Amniotic stem cell (primary cell): ENCODE measurements around the gene TXNDC5.

Source experiments
- DNase-seq: peaks from one replicate; lab custom pipeline; 2025; lab: John Stamatoyannopoulos, UW

TXNDC5 gene

DNA sequence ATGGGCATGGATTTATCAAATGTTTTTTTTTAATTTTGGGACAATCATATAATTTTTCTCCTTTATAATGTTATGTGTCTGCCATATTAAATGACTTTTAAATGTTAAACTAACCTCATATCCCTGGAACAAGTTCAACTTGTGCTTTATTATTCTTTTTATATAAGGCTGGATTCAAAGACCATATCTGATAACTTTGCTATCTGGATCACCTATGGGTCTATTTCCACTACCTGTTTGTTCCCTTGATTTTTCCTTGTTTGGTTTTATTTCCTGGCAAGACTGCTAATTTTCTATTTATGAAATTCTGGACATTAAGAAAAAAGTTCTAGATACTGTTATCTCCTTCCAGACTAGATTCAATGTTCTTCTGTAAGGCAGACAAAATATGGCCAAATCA lies 58.8 kb downstream of the TXNDC5 start:
- no peak for DNase-seq

- no peak for DNase-seq
Measured at GRCh38 chr6:7848229-7848628, 62.4 kb downstream of the TXNDC5 start.

- no peak for DNase-seq
Measured at GRCh38 chr6:7846966-7847818, 63.4 kb downstream of the TXNDC5 start.

GRCh38 chr6:7841781-7842468 lies 68.7 kb downstream of the TXNDC5 start:
- no peak for DNase-seq

DNA sequence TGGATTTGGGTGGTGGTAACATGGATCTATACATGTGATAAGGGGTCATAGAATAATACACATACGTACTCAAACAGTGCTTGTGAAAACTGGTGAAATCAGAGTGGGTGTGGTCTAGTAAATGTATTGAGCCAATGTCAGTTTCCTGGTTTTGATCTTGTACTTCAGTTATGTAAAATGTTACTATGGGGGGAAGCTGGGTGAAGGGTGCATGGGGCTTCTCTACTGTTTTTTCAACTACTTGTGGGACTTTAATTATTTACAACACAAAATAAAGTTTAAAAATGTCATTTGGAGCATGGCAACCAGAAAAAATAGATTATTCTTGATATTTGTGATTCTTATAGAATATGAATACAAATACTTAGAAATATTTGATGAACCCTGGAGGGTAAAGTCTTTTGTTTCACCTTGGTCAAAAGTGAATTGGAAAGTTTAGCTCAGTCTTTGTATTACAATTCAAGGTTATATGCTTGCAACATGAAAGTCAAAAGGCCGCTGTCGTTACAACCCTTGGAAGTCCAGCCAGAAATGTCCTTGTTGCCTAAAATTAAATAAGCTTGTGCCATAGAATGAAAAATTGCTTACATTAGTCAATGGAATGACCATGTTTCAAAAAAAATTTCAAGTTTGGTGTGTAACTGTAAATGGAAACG lies 74.1 kb downstream of the TXNDC5 start:
- DNase-seq = no peak

- no peak for DNase-seq
Measured at GRCh38 chr6:7833751-7834070, 76.9 kb downstream of the TXNDC5 start.

DNA sequence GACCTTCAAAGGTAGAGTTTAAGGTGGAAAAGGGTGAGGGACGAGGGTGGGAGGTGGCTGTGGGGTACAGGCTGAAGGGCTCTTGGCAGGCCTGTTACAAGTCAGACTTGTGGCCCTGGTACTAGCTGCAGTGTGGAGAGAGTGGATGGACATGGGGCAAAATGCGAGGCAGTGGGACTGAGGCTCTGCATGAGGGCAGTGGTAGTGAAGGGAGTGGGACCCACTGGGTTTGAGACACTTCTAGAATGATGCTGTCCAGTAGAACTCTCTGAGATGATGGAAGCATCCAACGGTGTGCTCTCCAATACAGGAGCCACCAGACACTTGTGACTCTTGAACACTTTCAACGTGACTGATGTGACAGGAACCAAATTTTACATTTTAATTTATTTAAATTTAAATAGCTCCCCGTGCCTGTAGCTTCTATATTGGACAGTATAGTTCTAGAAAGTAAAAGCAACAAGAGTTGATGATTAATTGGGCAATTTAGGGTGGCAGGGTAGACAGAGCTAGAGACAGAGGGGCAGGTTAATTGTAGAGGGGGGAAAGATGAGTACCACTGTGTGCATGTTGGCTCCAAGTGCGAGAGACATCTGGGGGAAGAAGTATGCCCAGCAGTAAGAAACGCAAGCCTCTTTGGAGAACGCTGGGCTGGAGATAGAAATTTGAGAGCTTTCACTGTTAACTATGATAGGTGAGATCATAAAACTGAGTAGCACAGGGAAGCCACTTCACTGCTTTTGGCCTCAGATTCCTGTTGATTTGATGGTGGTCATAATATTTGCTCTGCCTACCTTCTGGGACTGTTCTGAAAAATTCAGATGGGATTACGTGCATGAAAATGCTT lies 77.5 kb downstream of the TXNDC5 start:
- no peak for DNase-seq
